HepG2 (cell line): ENCODE measurements around the gene CMTM2.

Experiments
- CTCF ChIP-seq: sonication (generic); formaldehyde crosslinking; IDR thresholded peaks from 2 replicates; pipeline ENCODE4 v1.5.0; 2020; ENCODE audit warnings: mild to moderate bottlenecking, missing genetic modification reagents, moderate library complexity
- ELF3 ChIP-seq: IDR thresholded peaks from 2 replicates; pipeline ENCODE4 v1.6.1; 2016; ENCODE audit warnings: missing genetic modification reagents, missing compliant biosample characterization
- EP300 ChIP-seq, 3 experiments: sonication (generic) in 1 of 3; formaldehyde crosslinking in 1 of 3; IDR thresholded peaks; 2 replicates each; pipeline versions ENCODE4 v1.5.1 to v1.6.1; 2011 to 2020; ENCODE audit warnings: low read depth in 2 of 3, low read length in 2 of 3, borderline replicate concordance in 1 of 3, improper control_type of control experiment in 1 of 3, mild to moderate bottlenecking in 1 of 3, missing genetic modification reagents in 1 of 3, moderate library complexity in 1 of 3
- FOXA1 ChIP-seq, 2 experiments: fragments of 450-650 bp in 1 of 2; sonication (generic) in 1 of 2; formaldehyde crosslinking in 1 of 2; IDR thresholded peaks; 2 replicates each; pipeline versions ENCODE4 v1.4.0 to v1.6.1; 2016 to 2020; ENCODE audit warnings: missing genetic modification reagents in 1 of 2
- KDM5A ChIP-seq: fragments of 200-600 bp; sonication (generic); IDR thresholded peaks from 2 replicates; pipeline ENCODE4 v1.7.0; 2018; ENCODE audit warnings: antibody characterized with exemption, mild to moderate bottlenecking, low read length, borderline replicate concordance
- PHF8 ChIP-seq: sonication (generic); formaldehyde crosslinking; IDR thresholded peaks from 2 replicates; pipeline ENCODE4 v1.5.0; 2020; ENCODE audit warnings: missing genetic modification reagents
- POGZ ChIP-seq: sonication (generic); formaldehyde crosslinking; IDR thresholded peaks from 2 replicates; pipeline ENCODE4 v1.4.0; 2020; ENCODE audit warnings: mild to moderate bottlenecking, missing genetic modification reagents
- POLR2A ChIP-seq, 2 experiments: IDR thresholded peaks; 2 replicates each; pipeline ENCODE4 v1.6.1; 2011; ENCODE audit warnings: low read depth in 2 of 2, low read length in 2 of 2, mild to moderate bottlenecking in 1 of 2, moderate library complexity in 1 of 2; ENCODE audit not compliant: insufficient read depth in 1 of 2
- POLR2AphosphoS5 ChIP-seq: IDR thresholded peaks from 2 replicates; pipeline ENCODE4 v1.6.1; 2012; ENCODE audit warnings: low read depth, low read length
- RFX5 ChIP-seq: IDR thresholded peaks from 2 replicates; pipeline ENCODE4 v1.6.1; 2011; ENCODE audit warnings: low read depth, low read length, improper control_type of control experiment
- SMAD1 ChIP-seq: sonication (generic); formaldehyde crosslinking; IDR thresholded peaks from 2 replicates; pipeline ENCODE4 v1.4.0; 2020; ENCODE audit warnings: missing genetic modification reagents, low read depth, mild to moderate bottlenecking, borderline replicate concordance
- TARDBP ChIP-seq: sonication (generic); formaldehyde crosslinking; IDR thresholded peaks from 2 replicates; pipeline ENCODE4 v1.8.0; 2022; ENCODE audit warnings: mild to moderate bottlenecking, missing genetic modification reagents
- ZNF274 ChIP-seq: sonication (generic); formaldehyde crosslinking; IDR thresholded peaks from 2 replicates; pipeline ENCODE4 v1.5.1; 2020; ENCODE audit warnings: mild to moderate bottlenecking, missing genetic modification reagents

GRCh38 chr16:66601471-66601870 is 22.2 kb downstream of the CMTM2 start:
- TF ChIP-seq POLR2AphosphoS5 (no peak), POGZ (CRISPR knock-in tag) (no peak), PHF8 (CRISPR knock-in tag) (no peak), FOXA1 (IDR thresholded peaks at IDR 0.05) (no peak), FOXA1 (CRISPR knock-in tag; IDR thresholded peaks at IDR 0.05) (no peak), ELF3 (CRISPR knock-in tag) (no peak), EP300 (IDR thresholded peaks at IDR 0.05; ENCODE audit: low read depth in 2 of 2, low read length in 2 of 2) (no peak), EP300 (CRISPR knock-in tag; IDR thresholded peaks at IDR 0.05; ENCODE audit: borderline replicate concordance) (no peak), TARDBP (CRISPR knock-in tag) (no peak), ZNF274 (CRISPR knock-in tag) (no peak), KDM5A (no peak), RFX5 (no peak), POLR2A (IDR thresholded peaks at IDR 0.05; ENCODE audit: insufficient read depth in 1 of 2, low read depth in 2 of 2, low read length in 2 of 2) (no peak), SMAD1 (CRISPR knock-in tag) (no peak), CTCF (CRISPR knock-in tag) (no peak)
